Fibroblast of the aortic adventitia (primary cell): Measurements from ENCODE around the gene ZNF837. TPM values are rescaled to one million over a fixed set of nuclear protein-coding genes. Genes with fewer than 3 reads are reported as not detected.

ENCODE experiments used
- DNase-seq: peaks from one replicate; pipeline ENCODE4 v3.0.0-alpha.2; 2010; ENCODE audit warnings: low read depth
- H3K4me3 ChIP-seq: 2 replicates; pipeline ENCODE4 v1.5.1; 2011; ENCODE audit warnings: low read depth, mild to moderate bottlenecking, control low read depth, low read length, moderate library complexity
- total RNA-seq: library from RNA; depleted of rRNA; stranded (reverse); fragments of >200 nt; gene quantifications from 2 replicates; pipeline ENCODE4 v1.2.3, GENCODE V29; 2012; ENCODE audit warnings: low replicate concordance
- TF ChIP-seq, protein P1 (sequence below): IDR thresholded peaks from 2 replicates; pipeline ENCODE4 v1.5.1; 2011; ENCODE audit warnings: mild to moderate bottlenecking, low read length, control low read depth, inconsistent platforms; ENCODE audit not compliant: insufficient read depth

Gene ZNF837
- total RNA-seq, 1 donor: 2.6 TPM

- no peak for DNase-seq
- TF ChIP-seq, protein P1, sequence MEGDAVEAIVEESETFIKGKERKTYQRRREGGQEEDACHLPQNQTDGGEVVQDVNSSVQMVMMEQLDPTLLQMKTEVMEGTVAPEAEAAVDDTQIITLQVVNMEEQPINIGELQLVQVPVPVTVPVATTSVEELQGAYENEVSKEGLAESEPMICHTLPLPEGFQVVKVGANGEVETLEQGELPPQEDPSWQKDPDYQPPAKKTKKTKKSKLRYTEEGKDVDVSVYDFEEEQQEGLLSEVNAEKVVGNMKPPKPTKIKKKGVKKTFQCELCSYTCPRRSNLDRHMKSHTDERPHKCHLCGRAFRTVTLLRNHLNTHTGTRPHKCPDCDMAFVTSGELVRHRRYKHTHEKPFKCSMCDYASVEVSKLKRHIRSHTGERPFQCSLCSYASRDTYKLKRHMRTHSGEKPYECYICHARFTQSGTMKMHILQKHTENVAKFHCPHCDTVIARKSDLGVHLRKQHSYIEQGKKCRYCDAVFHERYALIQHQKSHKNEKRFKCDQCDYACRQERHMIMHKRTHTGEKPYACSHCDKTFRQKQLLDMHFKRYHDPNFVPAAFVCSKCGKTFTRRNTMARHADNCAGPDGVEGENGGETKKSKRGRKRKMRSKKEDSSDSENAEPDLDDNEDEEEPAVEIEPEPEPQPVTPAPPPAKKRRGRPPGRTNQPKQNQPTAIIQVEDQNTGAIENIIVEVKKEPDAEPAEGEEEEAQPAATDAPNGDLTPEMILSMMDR: no peak
- no peak overlapping the region for H3K4me3 ChIP-seq
Observed at GRCh38 chr19:58395979-58396627, 15.3 kb upstream of the ZNF837 start.

DNA sequence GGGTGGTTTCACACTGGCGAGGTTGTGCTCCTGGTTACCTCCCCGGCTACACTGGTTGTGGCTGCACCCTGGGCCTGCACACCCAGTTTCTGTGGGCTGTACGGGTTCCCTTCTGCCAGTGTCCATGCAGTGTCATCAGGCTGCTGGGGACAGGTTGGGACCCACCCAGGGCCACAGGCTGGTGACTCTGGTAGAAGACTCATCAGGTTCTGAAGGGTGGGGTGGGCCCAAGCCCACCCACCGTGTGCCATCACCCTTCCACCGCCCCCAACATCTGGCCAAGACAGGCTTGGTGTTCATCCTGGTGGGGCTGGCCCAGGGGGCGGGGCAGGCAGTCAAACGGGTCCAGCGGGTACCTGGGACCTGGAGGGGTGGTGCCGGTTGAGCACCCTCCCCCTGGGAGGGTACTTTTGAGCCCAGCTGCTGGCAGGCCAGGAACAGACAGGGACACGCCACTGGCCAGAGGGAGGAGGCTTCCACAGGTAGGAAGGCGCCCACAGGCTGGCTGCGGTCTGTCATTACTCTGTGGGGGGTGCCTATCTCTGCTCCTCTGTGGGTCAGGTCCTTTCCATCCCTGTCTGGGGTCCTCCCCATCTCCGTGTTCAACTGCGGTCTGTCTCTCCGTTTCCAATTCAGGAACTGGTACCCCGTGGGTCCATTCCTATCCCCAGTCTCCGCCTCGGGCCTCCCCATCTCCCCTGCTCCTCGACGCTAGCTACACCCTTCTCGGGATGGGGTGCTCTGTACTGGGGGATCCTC, 14.6 kb upstream of the ZNF837 start, which contains the start of gene RNF225:
Gene RNF225, plus strand, starts transcription at position 437 of the 759 bp plus-strand sequence. CDS start 434 bp downstream, outside the sequence.
- TF ChIP-seq, protein P1: no peak
- DNase-seq: no peak
- H3K4me3 ChIP-seq: no peak within 1 kb of the TSS

DNA sequence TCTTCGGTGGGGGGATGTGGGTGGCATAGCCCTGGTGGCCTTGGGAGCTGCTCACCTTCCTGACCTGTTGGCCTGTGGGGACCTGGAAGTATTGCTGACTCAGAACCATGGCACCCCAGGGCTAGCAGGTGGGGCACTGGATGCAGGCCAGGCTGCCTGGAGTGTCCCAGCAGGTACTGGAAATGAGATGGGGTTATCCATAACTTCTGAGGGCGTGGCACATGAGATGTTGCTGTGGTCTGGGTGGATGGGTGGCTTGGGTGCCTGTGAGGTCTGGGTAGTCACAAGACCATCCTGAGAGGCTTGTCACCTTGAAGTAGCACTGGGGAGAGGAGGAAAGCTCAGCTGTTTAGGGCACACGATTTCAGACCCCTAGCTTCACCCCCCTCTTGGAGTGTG, 14.0 kb upstream of the ZNF837 start:
- TF ChIP-seq, protein P1: no peak
- no peak overlapping the region for H3K4me3 ChIP-seq
- DNase-seq: no peak

DNA sequence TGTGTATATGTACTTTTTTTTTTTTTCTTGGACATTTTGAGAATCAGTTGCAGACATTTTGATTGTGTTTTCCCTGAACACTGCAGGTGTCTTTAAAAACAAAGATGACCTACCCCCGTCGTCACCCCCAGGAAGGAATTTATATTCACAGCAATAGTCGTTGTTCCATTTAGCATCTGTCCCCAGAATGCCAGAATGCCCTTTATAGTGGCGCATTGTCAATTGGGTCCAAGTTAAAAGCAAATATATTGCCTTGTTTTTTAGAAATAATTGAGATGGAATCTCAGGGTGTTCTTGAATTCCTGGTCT, 12.8 kb upstream of the ZNF837 start:
- DNase-seq: no peak
- TF ChIP-seq, protein P1: no peak
- H3K4me3 ChIP-seq: no peak overlapping the region

- TF ChIP-seq, protein P1: no peak
- DNase-seq: no peak
Observed at GRCh38 chr19:58392945-58393724, 12.3 kb upstream of the ZNF837 start.

GRCh38 chr19:58388175-58388526, 7.3 kb upstream of the ZNF837 start:
- DNase-seq: no peak
- H3K4me3 ChIP-seq: peak overlapping the region; percentile 96
- TF ChIP-seq, protein P1: no peak

More at GRCh38 chr19:58392945-58393724, 12.3 kb upstream of the ZNF837 start:
- H3K4me3 ChIP-seq: no peak overlapping the region
